ENCODE results near the gene GALNT15.

GALNT15 gene

DNA sequence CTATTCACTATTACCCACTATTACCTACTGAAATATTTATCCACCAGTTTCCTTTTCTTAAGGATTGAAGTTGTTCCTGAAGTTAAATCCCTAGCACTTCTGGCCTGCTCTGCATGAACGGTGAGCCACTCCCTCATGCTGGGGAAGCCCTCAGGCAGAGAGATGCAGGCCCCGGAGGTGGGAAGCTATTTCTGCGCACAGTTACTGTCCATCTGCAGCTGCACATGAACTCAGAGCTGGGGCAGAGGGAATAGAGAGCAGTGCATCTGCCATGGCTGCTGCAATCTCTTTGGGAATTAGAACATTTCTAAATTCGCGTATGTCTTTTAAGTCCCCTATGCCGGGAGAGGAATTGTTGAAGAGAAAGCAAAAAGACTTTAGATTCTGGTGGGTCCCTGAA, 6.3 kb upstream of the GALNT15 start:
- no peak for DNase-seq (ENCODE audit: low spot score)

GRCh38 chr3:16171009-16171408, 3.5 kb upstream of the GALNT15 start:
- DNase-seq (ENCODE audit: low spot score) = no peak

DNA sequence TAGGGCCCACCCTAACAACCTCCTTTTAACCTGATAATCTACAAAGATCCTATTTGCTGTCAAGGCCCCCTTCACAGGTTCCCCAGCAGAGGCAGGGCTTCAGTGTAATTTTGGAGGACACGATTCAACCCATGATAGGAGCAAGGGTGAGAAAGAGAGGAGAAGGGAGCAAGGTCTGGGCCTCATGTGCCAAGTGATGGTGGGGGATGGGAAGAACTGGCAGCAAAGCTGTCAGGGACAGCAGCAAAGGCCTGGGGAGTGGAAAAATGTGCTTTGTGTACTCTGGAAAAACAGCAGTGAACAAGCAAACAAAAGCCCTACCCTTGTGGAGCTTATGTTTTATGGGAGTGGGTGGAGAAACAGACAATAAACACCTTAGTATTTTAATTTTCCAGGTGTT, 2.7 kb upstream of the GALNT15 start:
- DNase-seq (ENCODE audit: low spot score) = no peak

DNA sequence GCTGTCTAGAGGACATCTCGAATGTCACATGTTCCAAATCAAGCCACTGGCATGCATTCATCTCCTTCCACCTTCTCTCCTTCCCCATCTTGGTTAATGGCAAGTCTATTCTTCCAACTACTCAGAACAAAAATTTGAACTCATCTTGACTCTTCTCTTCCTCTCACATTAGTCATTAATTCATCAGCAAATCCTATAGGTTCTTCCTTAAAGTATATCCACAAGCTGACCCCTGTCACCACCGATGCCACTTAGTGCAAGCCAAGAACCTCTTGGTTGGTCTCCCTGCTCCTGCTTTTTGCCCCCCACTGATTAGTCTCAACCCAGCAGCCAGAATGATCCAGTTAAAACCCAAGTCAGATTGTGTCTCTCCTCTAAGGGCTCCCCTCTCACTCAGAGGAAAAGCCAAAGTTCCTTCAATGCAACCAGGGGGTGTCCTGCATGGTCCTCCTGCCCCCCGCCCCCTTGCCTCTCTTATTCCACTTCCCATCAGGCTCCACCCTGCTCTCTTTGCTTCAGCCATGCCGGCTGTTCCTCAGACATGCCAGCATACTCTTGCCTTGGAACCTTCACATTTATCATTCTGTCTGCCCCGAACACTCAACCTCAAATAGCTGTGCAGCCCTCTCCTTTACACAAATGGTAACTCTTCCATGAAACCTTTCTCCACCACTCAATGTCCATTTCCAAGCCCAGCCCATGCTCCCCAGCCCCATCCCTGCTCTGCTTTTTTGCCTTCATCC, 1.0 kb upstream of the GALNT15 start:
- no peak for DNase-seq (ENCODE audit: low spot score)

DNA sequence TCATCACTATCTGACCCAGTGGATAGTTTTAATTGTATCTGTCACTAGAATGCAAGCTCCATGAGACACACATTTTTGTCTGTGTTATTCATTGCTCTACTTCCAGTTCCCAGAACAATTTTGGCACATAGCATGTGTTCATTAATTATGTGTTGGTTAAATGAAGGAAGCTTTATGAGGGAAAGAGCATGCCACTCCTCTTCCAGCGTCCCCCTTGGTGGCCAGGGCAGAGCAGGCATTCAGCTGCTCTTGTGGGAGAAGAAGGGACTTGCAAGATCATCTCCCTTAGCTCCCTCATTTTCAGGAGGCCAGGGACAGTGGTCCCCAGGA, 489 bp upstream of the GALNT15 start:
- no peak for DNase-seq (ENCODE audit: low spot score)

- no peak for DNase-seq (ENCODE audit: low spot score)
Measured at GRCh38 chr3:16174976-16175901, 759 bp downstream of the GALNT15 start.

GRCh38 chr3:16176391-16177030, 2.0 kb downstream of the GALNT15 start:
- DNase-seq (ENCODE audit: low spot score) = no peak

- DNase-seq (ENCODE audit: low spot score) = no peak
Measured at GRCh38 chr3:16177382-16177781, 2.9 kb downstream of the GALNT15 start.

DNA sequence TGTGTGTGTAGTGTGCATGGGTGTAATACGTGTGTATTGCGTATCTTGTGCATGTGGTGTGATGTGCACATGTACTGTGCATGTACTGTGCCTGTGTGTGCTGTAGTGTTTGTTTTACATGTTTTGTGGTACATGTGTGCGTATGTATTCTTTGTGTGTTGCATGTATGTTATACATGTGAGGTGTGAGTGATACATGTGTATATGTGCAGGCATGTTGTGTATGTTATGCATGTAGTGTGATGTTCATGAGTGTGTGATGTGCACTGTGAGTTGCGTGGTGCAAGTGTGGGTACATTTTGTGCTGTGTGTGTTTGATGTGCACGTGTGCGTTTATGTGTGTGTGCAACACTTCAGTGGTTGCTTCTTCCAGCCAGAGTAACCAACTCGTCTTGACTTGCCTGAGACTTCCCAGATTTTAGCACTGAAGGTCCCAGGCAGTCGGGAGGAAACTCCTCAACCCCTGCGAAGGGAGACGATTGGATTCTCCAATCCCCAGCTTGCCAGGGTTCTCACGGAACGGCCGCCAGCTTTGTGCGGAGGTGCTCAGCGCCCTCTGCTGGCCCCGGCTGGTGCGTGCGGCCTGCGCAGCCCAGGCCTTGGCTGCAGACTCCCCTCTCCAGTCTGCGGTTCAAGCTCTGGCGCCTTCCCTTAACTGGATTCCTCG, 3.6 kb downstream of the GALNT15 start:
- DNase-seq (ENCODE audit: low spot score) = peak; percentile 82

DNA sequence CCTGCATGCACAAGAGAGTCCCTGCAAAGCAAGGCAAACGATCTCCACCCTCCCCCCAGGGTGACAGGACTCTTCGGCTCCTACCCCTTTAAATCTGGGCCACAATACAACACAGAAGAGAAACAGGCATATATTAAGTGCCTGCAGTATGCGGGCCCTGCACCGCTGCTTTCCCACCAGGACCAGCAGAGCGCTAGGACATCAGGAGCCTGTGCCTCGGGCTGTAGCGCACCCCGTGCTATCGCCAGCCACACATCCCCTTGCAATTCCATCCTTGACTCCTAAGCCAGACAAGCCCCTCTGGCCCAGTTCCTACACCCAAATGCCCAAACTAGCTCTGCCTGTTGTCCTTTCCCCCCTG, 4.1 kb downstream of the GALNT15 start:
- no peak for DNase-seq (ENCODE audit: low spot score)

GRCh38 chr3:16179261-16179660, 4.8 kb downstream of the GALNT15 start:
- DNase-seq (ENCODE audit: low spot score) = no peak

DNA sequence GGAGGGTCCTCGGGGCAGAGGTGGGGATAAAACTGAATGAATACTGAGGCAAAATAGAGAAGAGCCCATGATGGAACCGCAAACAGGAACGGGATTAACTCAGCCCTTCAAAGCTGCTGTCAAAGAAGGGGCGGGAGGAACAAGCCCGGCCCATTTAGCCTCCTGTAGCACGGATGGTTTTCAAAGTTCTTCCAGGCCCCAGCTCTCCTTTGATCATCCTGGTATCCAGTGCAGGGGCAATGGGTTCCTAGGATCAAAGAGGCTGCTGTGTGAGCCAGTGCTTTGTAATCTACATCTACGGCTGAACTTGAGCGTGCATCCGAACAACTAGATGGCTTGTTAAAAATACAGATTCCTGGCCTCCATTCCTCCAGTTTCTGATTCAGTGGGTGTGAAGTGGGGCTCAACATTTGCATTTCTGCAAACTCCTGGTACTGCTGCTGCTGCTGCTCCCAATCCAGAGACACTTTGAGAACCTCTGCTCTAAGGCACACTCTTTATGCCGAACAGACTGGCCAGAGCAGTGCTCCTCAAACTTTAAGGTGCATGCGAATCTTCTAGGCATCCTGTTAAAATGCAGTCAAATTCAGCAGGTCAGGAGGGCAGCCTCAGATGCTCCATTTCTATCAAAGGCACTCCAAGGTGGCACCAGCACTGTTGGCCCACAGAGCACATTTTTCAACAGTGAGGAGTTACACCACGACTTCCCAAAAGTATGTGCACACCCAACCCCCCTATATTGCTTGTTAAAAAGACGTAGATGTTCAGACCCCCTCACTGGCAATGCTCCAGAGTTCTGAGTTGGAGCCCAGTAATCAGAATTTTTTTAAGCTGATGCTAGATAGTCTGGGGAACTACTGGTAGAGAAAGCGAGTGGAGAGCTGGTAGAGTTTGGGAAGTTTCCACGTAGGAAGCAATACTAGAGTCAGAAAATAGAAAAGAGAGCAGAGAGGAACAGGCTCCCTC, 5.6 kb downstream of the GALNT15 start:
- DNase-seq (ENCODE audit: low spot score) = no peak

DNA sequence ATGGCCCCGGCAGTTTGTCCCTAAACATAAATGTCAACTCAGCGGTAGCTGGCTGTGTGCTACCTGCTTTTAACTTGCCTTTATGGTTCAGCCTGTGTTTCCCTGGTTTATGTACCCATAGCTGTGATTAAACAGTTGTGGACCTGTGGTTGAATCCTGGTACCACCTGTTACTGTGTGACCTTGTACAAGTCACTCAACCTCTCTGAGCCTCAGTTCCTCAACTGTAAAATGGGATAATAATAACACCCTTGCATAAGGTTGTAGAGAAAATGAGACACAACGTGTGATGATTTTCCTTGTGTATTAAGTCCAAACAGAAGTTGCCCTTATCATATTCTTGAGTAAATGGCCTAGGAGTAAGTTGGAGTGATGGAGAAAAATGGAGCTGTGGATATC, 6.3 kb downstream of the GALNT15 start:
- DNase-seq (ENCODE audit: low spot score) = no peak

GRCh38 chr3:16181361-16181760, 6.9 kb downstream of the GALNT15 start:
- no peak for DNase-seq (ENCODE audit: low spot score)

GRCh38 chr3:16182183-16182582, 7.7 kb downstream of the GALNT15 start:
- DNase-seq (ENCODE audit: low spot score) = no peak

GRCh38 chr3:16182612-16183011, 8.1 kb downstream of the GALNT15 start:
- DNase-seq (ENCODE audit: low spot score) = no peak

DNA sequence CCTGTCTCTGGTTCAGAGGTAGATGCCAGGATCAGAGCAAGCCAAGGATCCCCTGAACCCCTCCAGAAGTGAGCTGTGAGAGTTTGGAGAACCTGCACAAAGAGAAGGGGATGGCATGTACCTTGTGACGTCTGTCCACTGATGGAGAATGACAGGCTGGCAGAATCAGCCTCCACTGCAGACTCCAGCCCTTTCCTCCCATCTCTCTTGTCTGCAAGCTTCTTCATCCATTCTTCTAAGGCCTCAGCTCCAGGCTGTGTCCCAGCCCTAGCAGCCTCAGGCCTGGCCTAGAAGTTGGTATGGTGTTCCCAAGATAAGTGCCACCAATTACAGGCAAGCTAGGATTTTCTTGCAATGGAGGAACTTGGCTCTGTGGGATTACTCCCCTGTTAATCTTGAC, 8.6 kb downstream of the GALNT15 start:
- DNase-seq (ENCODE audit: low spot score) = no peak

DNA sequence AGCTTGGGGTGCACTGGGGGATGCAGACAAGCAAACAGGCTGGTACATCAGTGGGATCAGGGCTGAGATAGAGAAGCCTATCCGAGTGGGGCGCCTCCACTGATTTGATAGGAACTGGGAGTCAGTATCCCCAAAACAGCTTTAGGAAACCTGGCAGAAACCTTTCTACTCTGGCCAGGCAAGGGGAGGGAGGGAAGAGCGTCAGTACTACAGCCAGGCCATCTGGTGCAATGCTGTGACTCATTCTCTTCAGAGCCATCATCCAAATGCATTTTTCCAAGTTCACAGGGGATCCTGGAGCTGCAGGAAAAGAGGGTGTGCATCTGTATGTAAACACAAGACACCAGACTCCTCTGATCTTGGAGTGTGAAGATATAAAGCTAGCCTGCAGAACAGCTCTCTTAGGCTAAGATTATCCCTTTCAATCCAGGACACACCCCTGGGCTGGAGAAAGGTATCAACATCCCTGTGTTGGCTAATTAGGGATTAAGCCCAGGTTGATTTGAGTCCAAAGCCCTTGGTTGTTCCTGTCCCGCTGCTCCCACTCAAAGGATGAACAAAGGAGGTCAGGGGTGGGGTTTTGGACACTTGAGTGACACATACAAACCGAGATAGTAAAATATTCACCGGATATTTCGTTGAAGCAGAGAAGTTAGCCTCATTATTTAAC, 9.3 kb downstream of the GALNT15 start:
- DNase-seq (ENCODE audit: low spot score) = no peak

DNA sequence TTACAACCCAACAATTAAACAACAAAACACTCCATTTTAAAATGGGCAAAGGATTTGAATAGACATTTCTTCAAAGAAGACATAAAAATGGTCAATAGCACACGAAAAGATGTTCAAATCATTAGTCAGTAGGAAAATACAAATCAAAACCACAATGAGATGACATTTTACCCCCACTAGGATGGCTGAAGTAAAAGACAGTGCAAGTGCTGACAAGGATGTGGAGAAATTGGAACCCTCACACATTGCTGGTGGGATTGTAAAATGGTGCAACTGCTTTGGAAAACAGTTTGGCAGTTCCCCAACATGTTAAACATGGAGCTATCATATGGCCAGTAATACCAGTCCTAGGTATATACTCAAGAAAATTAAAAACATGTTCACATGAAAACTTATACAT, 11.6 kb downstream of the GALNT15 start:
- no peak for DNase-seq (ENCODE audit: low spot score)

GRCh38 chr3:16186565-16186964, 12.1 kb downstream of the GALNT15 start:
- no peak for DNase-seq (ENCODE audit: low spot score)
